Esophagus squamous epithelium (tissue), 5 donors: Measurements from ENCODE around the gene DNM1L. TPM values are rescaled to one million over a fixed set of nuclear protein-coding genes. Genes with fewer than 3 reads are reported as not detected.
A peak's percentile ranks its signal among the peaks of the same experiment; 100 is the strongest.

Experiments
- DNase-seq: peaks from one replicate; lab custom pipeline; 2025; lab: John Stamatoyannopoulos, UW
- H3K27ac ChIP-seq, 4 donors: fragments of 200-600 bp; sonication (generic); one replicate each; pipeline ENCODE4 v1.5.1; 2016 to 2019; ENCODE audit warnings: mild to moderate bottlenecking in 1 of 4
- H3K27me3 ChIP-seq, 4 donors: fragments of 200-600 bp; sonication (generic); 1 replicate in 3 of 4; 2 replicates in 1 of 4; pipeline versions ENCODE4 v1.5.1 to v1.6.0; 2017 to 2021; ENCODE audit warnings: antibody characterized with exemption in 1 of 4
- H3K36me3 ChIP-seq, 3 donors: fragments of 200-600 bp; sonication (generic); one replicate each; pipeline ENCODE4 v1.5.1; 2016 to 2019
- H3K4me1 ChIP-seq, 3 donors: fragments of 200-600 bp; sonication (generic); one replicate each; pipeline ENCODE4 v1.5.1; 2017 to 2019
- H3K4me3 ChIP-seq, 4 donors: fragments of 200-600 bp; sonication (generic); 1 replicate in 3 of 4; 2 replicates in 1 of 4; pipeline ENCODE4 v1.5.1; 2016 to 2019; ENCODE audit warnings: mild to moderate bottlenecking in 2 of 4, moderate library complexity in 1 of 4
- H3K9me3 ChIP-seq, 3 donors: fragments of 200-600 bp; sonication (generic); one replicate each; pipeline ENCODE4 v1.5.1; 2016 to 2019
- CTCF ChIP-seq, 6 experiments: fragments of 450-650 bp in 4 of 6; fragments of 200-600 bp in 2 of 6; sonication (generic) in 2 of 6; IDR thresholded peaks; one replicate each; pipeline ENCODE4 v1.5.1; 2016 to 2019; ENCODE audit warnings: antibody characterized with exemption in 6 of 6, mild to moderate bottlenecking in 4 of 6, moderate library complexity in 4 of 6
- POLR2A ChIP-seq, 4 donors: fragments of 450-650 bp; IDR thresholded peaks; one replicate each; pipeline ENCODE4 v1.6.1; 2017; ENCODE audit warnings: antibody characterized with exemption in 4 of 4, mild to moderate bottlenecking in 4 of 4, moderate library complexity in 3 of 4
- WGBS, 2 donors: methylation state at CpG; one replicate each; pipeline ENCODE4 v1.1.5; 2018; 5-methylcytosine and 5-hydroxymethylcytosine counted together
- intact Hi-C: fragments of 100-400 bp; cut with DNase I; formaldehyde crosslinking; loops from one replicate; pipeline ENCODE4 v1.15.0; 2022
- total RNA-seq, 4 donors: library from RNA; depleted of rRNA; stranded (reverse); fragments of >200 nt; gene quantifications; one replicate each; pipeline ENCODE4 v1.1.0, GENCODE V29; 2016
- donor health status: DM: yes; HTN: yes; CAD: no.

DNM1L gene
- 10 to 100 TPM; 28.2 to 66.2 (median 48.6) TPM for total RNA-seq

- TF ChIP-seq CTCF (IDR thresholded peaks at IDR 0.05), result peak in 3 of 6 experiments; percentile 1 to 31 (median 25)
- TF ChIP-seq POLR2A (IDR thresholded peaks at IDR 0.05), result peak in 3 of 4 donors; percentile 16 to 87 (median 71)
- peak; percentile 51 for DNase-seq
- WGBS, 2 donors, result 0% methylated on average over 2 to 16 of the region's 76 CpGs
- Histone ChIP-seq H3K4me1 (peaks cover 0 to 30% (median 8%) of the 10 kb centered on the region in 3 donors), H3K27me3 (no peaks in the 10 kb centered on the region), H3K4me3 (peak within 1 kb of the TSS; percentile 72 to 100 (median 90)), H3K27ac (peak within 1 kb of the TSS; percentile 92 to 99 (median 96)), H3K36me3 (no peaks in the 10 kb centered on the region), H3K9me3 (no peaks in the 10 kb centered on the region)
- intact Hi-C loops, result loop anchor here (10.0 kb wide), 1 partner anchor 315 kb away; no protein-coding TSS in a partner anchor
Observed at GRCh38 chr12:32679091-32679919, at the start of gene DNM1L. Gene DNM1L, plus strand, starts transcription at chr12:32679301. Its CDS starts 63 bp downstream, at chr12:32679364.

GRCh38 chr12:32641287-32641901, 37.7 kb upstream of the DNM1L start:
- H3K9me3 ChIP-seq, result peaks cover 0 to 4% (median 0%) of the 10 kb centered on the region in 3 donors
- no peaks in the 10 kb centered on the region for H3K4me1 ChIP-seq
- no peak for DNase-seq
- H3K36me3 ChIP-seq, result peaks cover 4 to 96% (median 11%) of the 10 kb centered on the region in 3 donors
- H3K4me3 ChIP-seq, result no peak overlapping the region
- no peaks in the 10 kb centered on the region for H3K27me3 ChIP-seq
- 96% methylated on average over 6 of the region's 6 CpGs for WGBS, 2 donors
- intact Hi-C loops, result no loop called here
- no peak for TF ChIP-seq CTCF (IDR thresholded peaks at IDR 0.05)
- TF ChIP-seq POLR2A (IDR thresholded peaks at IDR 0.05), result no peak
- no peak overlapping the region for H3K27ac ChIP-seq

GRCh38 chr12:32644431-32644830, 34.7 kb upstream of the DNM1L start:
- no peaks in the 10 kb centered on the region for H3K4me1 ChIP-seq
- DNase-seq, result no peak
- 82 to 84% methylated on average over 2 of the region's 2 CpGs for WGBS, 2 donors
- no peaks in the 10 kb centered on the region for H3K9me3 ChIP-seq
- TF ChIP-seq POLR2A (IDR thresholded peaks at IDR 0.05), result no peak
- TF ChIP-seq CTCF (IDR thresholded peaks at IDR 0.05), result no peak
- no peak overlapping the region for H3K27ac ChIP-seq
- H3K4me3 ChIP-seq, result no peak overlapping the region
- intact Hi-C loops, result no loop called here
- H3K27me3 ChIP-seq, result no peaks in the 10 kb centered on the region
- H3K36me3 ChIP-seq, result peaks cover 4 to 67% (median 8%) of the 10 kb centered on the region in 3 donors

- Histone ChIP-seq H3K27ac (no peak overlapping the region), H3K4me1 (no peaks in the 10 kb centered on the region), H3K36me3 (peaks cover 0 to 38% (median 0%) of the 10 kb centered on the region in 3 donors), H3K4me3 (no peak overlapping the region), H3K9me3 (no peaks in the 10 kb centered on the region), H3K27me3 (no peaks in the 10 kb centered on the region)
- no peak for TF ChIP-seq CTCF (IDR thresholded peaks at IDR 0.05)
- no peak for TF ChIP-seq POLR2A (IDR thresholded peaks at IDR 0.05)
- no peak for DNase-seq
- 75 to 88% methylated on average over 3 of the region's 3 CpGs for WGBS, 2 donors
- intact Hi-C loops, result no loop called here
Observed at GRCh38 chr12:32647275-32647674, 31.8 kb upstream of the DNM1L start.

GRCh38 chr12:32650508-32650907, 28.6 kb upstream of the DNM1L start:
- WGBS, 2 donors, result 33 to 55% methylated on average over 2 of the region's 2 CpGs
- TF ChIP-seq POLR2A (IDR thresholded peaks at IDR 0.05) (no peak), CTCF (IDR thresholded peaks at IDR 0.05) (no peak)
- Histone ChIP-seq H3K27ac (no peak overlapping the region), H3K4me3 (no peak overlapping the region), H3K36me3 (peaks cover 0 to 8% (median 0%) of the 10 kb centered on the region in 3 donors), H3K9me3 (no peaks in the 10 kb centered on the region), H3K4me1 (no peaks in the 10 kb centered on the region), H3K27me3 (no peaks in the 10 kb centered on the region)
- no peak for DNase-seq
- intact Hi-C loops, result no loop called here
